IPS-11a (cell line): Measurements from ENCODE around the gene ZNF460.

Source experiments
- H3K4me3 ChIP-seq: one replicate; pipeline ENCODE4 v1.5.1; 2013; ENCODE audit warnings: low read depth, low read length, control low read depth

The ZNF460 gene

DNA sequence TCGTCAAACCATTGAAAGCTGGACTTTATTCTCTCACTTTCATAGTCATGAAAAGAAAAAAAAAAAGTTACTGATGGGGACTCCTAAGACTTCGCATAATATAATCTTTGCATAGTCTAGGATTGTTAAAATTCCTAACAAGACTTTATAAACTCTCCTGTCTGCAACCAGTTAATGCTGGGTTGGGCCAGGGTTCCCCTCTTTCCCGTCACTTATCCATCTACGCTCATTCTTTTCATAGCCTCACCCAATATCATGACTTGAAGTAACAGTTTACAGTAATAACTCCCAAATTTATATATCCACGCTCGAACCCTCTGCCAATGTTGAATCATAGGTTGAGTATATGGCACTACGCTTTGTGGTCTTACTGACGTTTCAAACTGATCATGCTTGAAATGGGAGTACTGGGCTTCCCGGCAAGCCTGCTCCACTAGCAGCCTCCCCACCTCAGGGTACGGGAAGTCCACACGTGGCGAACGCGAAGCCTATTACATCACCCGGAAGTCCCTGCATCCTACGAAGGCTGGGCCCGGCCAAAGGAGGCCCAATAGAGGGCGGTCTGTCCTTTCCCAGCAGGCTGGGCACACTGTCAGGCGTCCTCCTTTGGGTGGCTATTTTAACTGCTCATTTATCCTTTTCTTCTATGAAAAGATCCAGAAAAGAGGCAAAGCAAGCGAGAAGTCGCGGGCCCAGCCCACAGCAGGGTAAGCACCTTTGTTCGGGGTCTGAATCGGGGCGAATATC lies 694 bp upstream of the ZNF460 start:
- peak overlapping the region; percentile 98 for H3K4me3 ChIP-seq

GRCh38 chr19:57280962-57281400 lies 696 bp downstream of the ZNF460 start:
- H3K4me3 ChIP-seq, result peak overlapping the region; percentile 98

DNA sequence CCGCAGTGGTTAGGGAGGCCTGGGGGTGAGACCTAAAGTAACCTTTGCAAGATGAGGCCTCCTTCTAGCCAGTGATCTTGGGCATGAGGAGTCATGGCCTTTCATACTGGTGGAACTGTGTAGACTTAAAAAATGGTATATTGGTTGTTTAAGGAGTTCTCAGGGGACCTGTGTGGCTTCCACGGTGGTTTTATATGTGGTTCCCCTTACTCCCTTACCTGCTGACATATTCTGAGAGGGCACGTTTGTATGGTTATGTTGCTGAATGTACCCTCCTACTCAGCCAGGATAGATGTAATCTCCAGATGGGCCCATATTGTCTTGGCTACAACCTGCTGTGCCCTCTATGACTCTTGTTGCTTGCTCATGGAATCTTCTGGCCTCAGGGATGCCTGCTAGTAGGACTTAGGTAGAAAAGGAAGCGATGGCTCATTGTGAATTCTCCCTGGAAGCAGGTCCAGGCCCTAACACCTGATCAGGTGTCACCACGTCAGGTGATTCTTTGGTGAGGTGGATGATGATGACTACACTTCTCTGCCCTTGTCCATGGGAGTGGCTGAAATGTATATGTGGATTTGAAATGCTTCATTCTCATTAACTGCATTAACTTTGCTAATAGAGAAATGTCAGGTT lies 1.8 kb downstream of the ZNF460 start:
- peak overlapping the region; percentile 13 for H3K4me3 ChIP-seq

GRCh38 chr19:57288373-57288772 lies 8.1 kb downstream of the ZNF460 start:
- H3K4me3 ChIP-seq, result no peak overlapping the region

DNA sequence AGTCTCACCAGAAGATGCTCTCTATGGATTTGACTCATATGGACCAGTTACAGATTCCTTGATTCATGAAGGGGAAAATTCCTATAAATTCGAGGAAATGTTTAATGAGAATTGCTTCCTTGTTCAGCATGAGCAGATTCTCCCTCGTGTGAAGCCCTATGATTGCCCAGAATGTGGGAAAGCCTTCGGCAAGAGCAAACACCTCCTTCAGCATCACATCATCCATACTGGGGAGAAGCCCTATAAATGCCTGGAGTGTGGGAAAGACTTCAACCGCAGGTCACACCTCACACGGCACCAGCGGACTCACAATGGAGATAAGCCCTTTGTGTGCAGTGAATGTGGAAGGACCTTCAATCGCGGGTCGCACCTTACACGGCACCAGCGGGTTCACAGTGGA lies 10.7 kb downstream of the ZNF460 start:
- H3K4me3 ChIP-seq, result no peak overlapping the region

DNA sequence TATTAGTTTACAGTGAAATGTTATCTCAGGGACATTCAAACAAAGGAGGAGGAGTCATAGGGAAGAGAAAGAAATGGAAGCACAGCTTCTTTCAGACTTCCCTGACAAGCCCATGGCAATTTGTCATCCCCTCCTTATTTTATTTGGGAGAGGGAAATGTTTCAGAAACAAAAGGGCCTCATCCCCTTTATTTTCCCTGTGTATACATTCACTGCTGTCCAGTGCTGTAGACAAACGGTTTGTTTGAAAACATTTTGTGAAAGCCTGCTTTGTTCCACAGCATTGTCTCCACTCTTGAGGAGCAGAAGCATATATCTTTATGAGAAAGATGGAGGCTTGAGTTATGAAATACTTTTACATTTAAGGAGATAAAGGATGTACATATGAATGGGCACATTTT lies 12.3 kb downstream of the ZNF460 start:
- H3K4me3 ChIP-seq, result no peak overlapping the region

DNA sequence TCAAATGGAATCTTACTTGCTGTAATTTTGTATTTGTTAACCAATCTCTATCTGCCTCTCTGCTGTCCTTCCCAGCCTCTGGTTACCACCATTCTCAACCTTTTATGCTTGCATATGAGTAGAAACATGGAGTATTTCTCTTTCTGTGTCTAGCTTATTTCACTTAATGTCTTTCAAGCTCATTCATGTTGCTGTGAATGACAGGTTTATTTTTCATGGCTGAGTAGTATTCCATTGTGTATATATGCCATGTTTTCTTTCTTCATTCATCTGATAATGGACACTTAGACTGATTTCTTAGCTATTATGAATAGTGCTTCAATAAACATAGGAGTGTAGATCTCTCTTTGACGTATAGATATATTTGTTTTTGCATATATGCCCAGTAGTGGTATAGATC lies 13.4 kb downstream of the ZNF460 start:
- no peak overlapping the region for H3K4me3 ChIP-seq

GRCh38 chr19:57302020-57302465 lies 21.8 kb downstream of the ZNF460 start:
- no peak overlapping the region for H3K4me3 ChIP-seq

GRCh38 chr19:57302727-57303401 lies 22.6 kb downstream of the ZNF460 start:
- no peak overlapping the region for H3K4me3 ChIP-seq

DNA sequence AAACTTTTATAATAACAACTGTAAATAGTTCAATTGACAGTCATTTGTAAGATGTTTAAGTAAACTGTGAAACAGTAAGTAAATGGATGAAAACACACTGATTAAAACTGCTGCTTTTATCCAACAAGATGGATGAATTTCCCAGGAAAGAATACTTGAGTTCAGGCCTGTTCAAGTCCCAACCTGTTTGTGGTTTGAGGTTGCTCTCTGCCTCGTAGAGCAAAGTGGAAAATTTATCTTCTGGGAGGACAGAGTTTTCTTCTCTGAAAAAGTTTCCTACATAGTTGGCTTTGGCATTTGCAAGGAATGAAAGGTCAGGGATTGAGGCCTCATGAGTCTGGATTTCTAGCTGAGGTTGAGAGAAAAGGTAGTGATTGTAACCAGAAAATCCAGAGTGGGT lies 24.8 kb downstream of the ZNF460 start:
- H3K4me3 ChIP-seq, result no peak overlapping the region

DNA sequence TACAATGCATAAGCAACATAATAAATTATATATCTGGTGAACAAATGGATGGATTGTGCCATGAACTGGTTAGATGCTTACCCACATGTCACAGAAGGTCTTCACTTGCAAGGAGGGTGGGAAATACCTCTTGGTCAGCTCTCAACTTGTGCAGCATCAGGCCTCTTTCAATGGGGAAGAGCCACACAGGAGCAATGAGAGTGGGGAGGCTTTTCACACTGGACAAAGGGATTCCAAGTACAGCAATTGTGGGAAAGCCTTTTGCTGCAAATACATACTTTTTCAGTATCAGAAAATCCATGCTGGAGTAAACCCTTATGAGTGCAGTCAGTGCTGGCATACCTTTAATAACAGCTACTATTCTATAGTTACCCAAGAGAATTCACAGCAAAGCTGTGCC lies 28.2 kb downstream of the ZNF460 start:
- H3K4me3 ChIP-seq, result no peak overlapping the region

DNA sequence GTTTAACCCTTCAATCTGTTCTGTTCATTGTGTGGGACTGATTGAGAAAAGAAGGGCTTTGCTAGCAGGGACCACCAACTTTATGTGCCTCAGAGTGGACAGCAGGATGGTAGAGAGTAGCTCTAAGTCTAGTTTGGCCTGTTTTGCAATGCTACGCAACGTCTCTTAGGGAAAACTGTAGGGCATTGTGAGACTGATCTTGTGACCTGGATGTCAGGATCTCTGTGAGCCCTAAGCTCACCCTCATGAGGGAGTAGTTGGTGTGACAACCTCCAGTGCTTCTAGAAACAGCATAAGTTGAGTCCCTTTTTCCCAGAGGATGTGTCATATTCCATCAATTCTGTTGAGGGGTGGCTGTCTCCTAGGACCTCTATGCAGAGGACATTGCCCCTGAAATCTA lies 30.5 kb downstream of the ZNF460 start:
- H3K4me3 ChIP-seq, result no peak overlapping the region

DNA sequence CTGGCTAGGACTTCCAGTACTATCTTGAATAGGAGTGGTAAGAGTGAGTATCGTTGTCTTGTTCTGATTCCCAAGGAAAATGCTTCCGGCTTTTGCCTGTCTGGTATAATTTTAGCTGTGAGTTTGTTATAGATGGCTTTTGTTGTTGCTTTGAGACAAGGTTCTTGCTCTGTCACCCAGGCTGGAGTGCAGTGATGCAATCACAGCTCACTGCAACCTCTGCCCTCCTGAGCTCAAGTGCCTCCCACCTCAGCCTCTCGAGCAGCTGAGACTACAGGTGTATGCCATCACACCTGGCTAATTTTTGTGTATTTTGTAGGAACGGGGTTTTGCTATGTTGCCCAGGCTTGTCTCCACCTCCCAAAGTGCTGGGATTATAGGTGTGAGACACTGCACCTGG lies 33.9 kb downstream of the ZNF460 start:
- no peak overlapping the region for H3K4me3 ChIP-seq

DNA sequence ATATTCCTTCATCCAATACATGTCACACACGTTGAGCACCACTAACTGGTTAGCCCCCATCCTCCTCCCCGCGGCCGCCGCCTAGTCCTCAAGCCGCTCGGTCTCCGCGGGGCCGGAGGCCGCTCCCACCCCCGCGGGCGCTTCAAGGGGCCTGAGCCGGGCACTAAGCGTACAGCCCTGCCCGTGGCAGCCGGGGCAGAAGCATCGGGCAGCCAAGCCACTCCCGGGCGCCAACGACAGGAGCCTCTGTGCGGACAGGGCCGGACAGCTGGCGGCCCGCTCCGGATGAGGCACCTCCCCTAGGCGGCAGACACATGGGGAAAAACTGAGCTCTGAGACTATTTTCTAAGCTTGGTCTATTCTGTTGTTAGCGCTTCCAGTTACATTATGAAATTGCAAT lies 37.2 kb downstream of the ZNF460 start:
- no peak overlapping the region for H3K4me3 ChIP-seq

DNA sequence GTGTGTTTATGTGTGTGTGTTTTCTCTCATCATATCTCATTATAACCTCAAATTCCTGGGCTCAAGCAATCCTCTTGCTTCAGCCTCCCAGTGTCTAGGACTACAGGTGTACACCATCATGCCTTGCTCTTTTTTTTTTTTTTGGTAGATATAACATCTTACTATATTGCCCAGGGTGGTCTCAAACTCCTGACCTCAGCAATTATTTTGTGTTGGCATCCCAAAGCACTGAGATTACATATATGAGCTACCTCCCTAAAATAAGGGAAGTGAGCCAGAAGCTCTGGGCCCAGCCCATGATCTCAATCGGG lies 39.5 kb downstream of the ZNF460 start:
- peak overlapping the region; percentile 89 for H3K4me3 ChIP-seq

DNA sequence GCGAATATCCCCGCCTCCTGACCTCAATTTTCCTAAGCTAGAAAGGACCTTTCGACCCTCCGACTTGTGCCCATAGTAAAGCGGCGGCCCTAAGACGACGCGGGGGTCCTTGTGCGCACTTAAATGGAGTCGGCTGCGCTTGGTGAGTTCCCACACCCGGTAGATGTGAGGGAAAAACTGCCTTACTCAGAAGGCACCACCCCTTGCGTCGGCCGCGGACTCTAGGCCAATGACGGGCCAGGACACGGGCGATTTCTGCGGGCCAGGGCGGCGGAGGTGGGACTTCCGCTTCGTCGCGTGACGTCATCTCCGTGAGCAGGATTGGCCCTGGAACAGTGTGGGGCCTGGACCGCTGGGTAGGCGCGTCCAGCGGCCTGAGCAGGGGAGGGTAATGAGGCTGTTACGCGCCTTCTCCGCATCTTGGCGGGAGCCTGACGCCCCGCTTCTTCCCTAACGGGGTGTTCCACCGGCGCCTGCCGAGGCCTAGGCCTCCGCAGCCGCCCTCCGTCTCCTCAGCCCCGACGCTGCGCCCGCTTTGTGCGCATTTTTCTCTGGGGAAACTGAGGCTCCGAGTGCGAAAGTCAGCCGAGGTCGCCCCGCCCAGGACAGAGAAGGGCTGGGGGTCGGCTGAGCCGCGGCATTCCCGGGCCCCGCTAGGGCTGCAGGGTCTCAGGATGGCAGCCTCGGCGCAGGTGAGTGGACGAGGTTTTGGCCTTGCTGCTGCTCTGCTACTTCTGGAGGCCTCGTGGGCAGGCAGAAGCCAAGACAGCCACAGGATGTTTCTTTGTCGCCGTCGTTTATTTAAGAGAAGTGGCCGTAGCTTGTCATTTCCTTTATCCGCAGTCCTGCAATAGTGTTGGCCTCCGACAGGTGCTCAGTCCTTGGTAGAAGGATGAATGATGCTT lies 40.1 kb downstream of the ZNF460 start, which contains the start of gene ZNF543:
ZNF543 (plus strand) TSS at position 293 of the 905 bp plus-strand sequence; CDS start at position 675, 382 bp downstream.
- H3K4me3 ChIP-seq, result peak within 1 kb of the TSS; percentile 89

DNA sequence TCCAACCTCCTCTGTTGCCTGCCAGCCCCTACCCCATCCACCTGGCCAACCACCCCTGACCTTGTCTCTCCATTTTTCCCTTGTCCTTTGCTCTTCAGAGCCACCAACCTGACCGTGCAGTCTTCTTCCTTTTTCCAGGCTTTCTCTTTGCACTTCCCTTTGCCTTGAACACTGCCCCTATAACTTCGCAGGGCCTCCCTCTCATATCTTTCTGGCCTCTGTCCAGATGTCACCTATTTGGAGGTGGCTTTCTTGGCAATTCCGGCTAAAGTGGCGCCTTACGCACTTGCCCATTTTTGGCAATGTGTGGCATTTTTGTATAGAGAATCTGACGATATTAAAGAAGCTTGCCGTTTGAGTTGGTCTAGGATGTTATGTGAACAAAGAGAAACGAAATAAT lies 40.8 kb downstream of the ZNF460 start:
- peak overlapping the region; percentile 89 for H3K4me3 ChIP-seq

- no peak overlapping the region for H3K4me3 ChIP-seq
Measured at GRCh38 chr19:57321751-57322150, 41.5 kb downstream of the ZNF460 start.

GRCh38 chr19:57324992-57325391 lies 44.7 kb downstream of the ZNF460 start:
- H3K4me3 ChIP-seq, result no peak overlapping the region

- no peak overlapping the region for H3K4me3 ChIP-seq
Measured at GRCh38 chr19:57327993-57328392, 47.7 kb downstream of the ZNF460 start.

GRCh38 chr19:57334191-57334590 lies 53.9 kb downstream of the ZNF460 start:
- H3K4me3 ChIP-seq, result no peak overlapping the region
